ENCODE data around the gene LMF2. TPM values are rescaled to one million over a fixed set of nuclear protein-coding genes. Genes with fewer than 3 reads are reported as not detected.
A peak's percentile ranks its signal among the peaks of the same experiment; 100 is the strongest.

Gene LMF2
- total RNA-seq, 1 donor from 2014 or later, result 93.2 TPM

GRCh38 chr22:50483977-50484853, 23.3 kb downstream of the LMF2 start:
- Histone ChIP-seq H2AFZ (ENCODE audit: low read depth, low read length) (no peak overlapping the region), H4K20me1 (ENCODE audit: insufficient read depth, low read length) (no peaks in the 10 kb centered on the region), H3K4me2 (ENCODE audit: low read length) (no peak overlapping the region), H3K9me3 (ENCODE audit: insufficient read depth, low read depth, low read length) (no peaks in the 10 kb centered on the region), H3K36me3 (ENCODE audit: insufficient read depth, low read length) (no peaks in the 10 kb centered on the region), H3K79me2 (ENCODE audit: insufficient read depth, low read length) (no peaks in the 10 kb centered on the region), H3K27ac (ENCODE audit: low read depth, low read length) (no peak overlapping the region), H3K9ac (ENCODE audit: low read length) (no peak overlapping the region), H3K4me3 (ENCODE audit: insufficient read depth, low read depth, low read length) (no peak overlapping the region), H3K4me1 (ENCODE audit: insufficient read depth, low read length) (peaks cover 7% of the 10 kb centered on the region), H3K27me3 (ENCODE audit: insufficient read depth, low read length) (peaks cover 17% of the 10 kb centered on the region)
- H3K9me3 Mint-ChIP-seq (ENCODE audit: unreplicated experiment), result peaks cover 3% of the 10 kb centered on the region
- no peak overlapping the region for H3K4me3 Mint-ChIP-seq (ENCODE audit: unreplicated experiment)
- FAIRE-seq (no peak), DNase-seq (ENCODE audit: low read depth) (no peak)
- H3K27ac Mint-ChIP-seq (ENCODE audit: unreplicated experiment), result no peak overlapping the region
- peaks cover 18% of the 10 kb centered on the region for H3K27me3 Mint-ChIP-seq (ENCODE audit: low read depth, unreplicated experiment)
- no peak for TF ChIP-seq EZH2 (IDR thresholded peaks at IDR 0.05; ENCODE audit: insufficient read depth, low read length)
- TF ChIP-seq CTCF (IDR thresholded peaks at IDR 0.05; ENCODE audit: insufficient read depth, low read depth, low read length), result no peak
- H3K4me1 Mint-ChIP-seq (ENCODE audit: low read depth, unreplicated experiment), result peaks cover 6% of the 10 kb centered on the region
- H3K36me3 Mint-ChIP-seq (ENCODE audit: low read depth, unreplicated experiment), result peaks cover 8% of the 10 kb centered on the region

GRCh38 chr22:50483556-50483955, 23.9 kb downstream of the LMF2 start:
- H3K27me3 ChIP-seq (ENCODE audit: insufficient read depth, low read length), result peaks cover 17% of the 10 kb centered on the region
- H3K4me1 ChIP-seq (ENCODE audit: insufficient read depth, low read length), result peaks cover 7% of the 10 kb centered on the region
- peaks cover 8% of the 10 kb centered on the region for H3K36me3 Mint-ChIP-seq (ENCODE audit: low read depth, unreplicated experiment)
- no peaks in the 10 kb centered on the region for H3K79me2 ChIP-seq (ENCODE audit: insufficient read depth, low read length)
- H3K4me1 Mint-ChIP-seq (ENCODE audit: low read depth, unreplicated experiment), result peaks cover 6% of the 10 kb centered on the region
- H3K4me3 ChIP-seq (ENCODE audit: insufficient read depth, low read depth, low read length), result no peak overlapping the region
- H3K4me3 Mint-ChIP-seq (ENCODE audit: unreplicated experiment), result no peak overlapping the region
- H3K27ac ChIP-seq (ENCODE audit: low read depth, low read length), result no peak overlapping the region
- no peaks in the 10 kb centered on the region for H3K9me3 ChIP-seq (ENCODE audit: insufficient read depth, low read depth, low read length)
- no peak overlapping the region for H3K27ac Mint-ChIP-seq (ENCODE audit: unreplicated experiment)
- H3K27me3 Mint-ChIP-seq (ENCODE audit: low read depth, unreplicated experiment), result peaks cover 22% of the 10 kb centered on the region
- no peaks in the 10 kb centered on the region for H3K36me3 ChIP-seq (ENCODE audit: insufficient read depth, low read length)
- FAIRE-seq (no peak), DNase-seq (ENCODE audit: low read depth) (no peak)
- peaks cover 3% of the 10 kb centered on the region for H3K9me3 Mint-ChIP-seq (ENCODE audit: unreplicated experiment)
- TF ChIP-seq EZH2 (IDR thresholded peaks at IDR 0.05; ENCODE audit: insufficient read depth, low read length), result no peak
- TF ChIP-seq CTCF (IDR thresholded peaks at IDR 0.05; ENCODE audit: insufficient read depth, low read depth, low read length), result no peak
- no peak overlapping the region for H2AFZ ChIP-seq (ENCODE audit: low read depth, low read length)
- no peak overlapping the region for H3K4me2 ChIP-seq (ENCODE audit: low read length)
- no peak overlapping the region for H3K9ac ChIP-seq (ENCODE audit: low read length)
- H4K20me1 ChIP-seq (ENCODE audit: insufficient read depth, low read length), result no peaks in the 10 kb centered on the region

DNA sequence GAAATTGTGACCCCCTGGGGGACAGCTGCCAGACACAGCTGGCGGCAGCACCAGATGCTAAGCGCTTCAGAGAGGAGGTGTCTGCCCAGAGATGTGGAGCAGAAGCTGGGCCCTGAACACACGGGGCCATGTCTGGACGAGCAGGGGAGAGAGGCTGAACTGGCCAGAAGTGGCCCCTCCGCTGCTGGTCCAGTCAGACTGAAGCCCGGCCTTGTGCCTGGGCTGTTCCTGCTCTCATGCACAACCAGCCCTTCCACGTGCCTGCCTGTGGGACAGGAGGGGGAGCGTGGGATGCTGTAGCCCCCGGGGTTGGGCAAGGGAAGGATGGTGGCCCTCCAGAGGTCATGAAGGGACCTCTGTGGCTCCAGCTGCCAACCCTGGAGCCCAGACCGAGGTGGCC, 24.4 kb downstream of the LMF2 start:
- H3K4me1 ChIP-seq (ENCODE audit: insufficient read depth, low read length), result peaks cover 7% of the 10 kb centered on the region
- peaks cover 6% of the 10 kb centered on the region for H3K4me1 Mint-ChIP-seq (ENCODE audit: low read depth, unreplicated experiment)
- H3K9me3 Mint-ChIP-seq (ENCODE audit: unreplicated experiment), result peaks cover 3% of the 10 kb centered on the region
- H3K4me3 Mint-ChIP-seq (ENCODE audit: unreplicated experiment), result peak overlapping the region; percentile 72
- H3K27me3 Mint-ChIP-seq (ENCODE audit: low read depth, unreplicated experiment), result peaks cover 22% of the 10 kb centered on the region
- H2AFZ ChIP-seq (ENCODE audit: low read depth, low read length), result no peak overlapping the region
- no peaks in the 10 kb centered on the region for H3K9me3 ChIP-seq (ENCODE audit: insufficient read depth, low read depth, low read length)
- DNase-seq (ENCODE audit: low read depth) (no peak), FAIRE-seq (no peak)
- H3K4me3 ChIP-seq (ENCODE audit: insufficient read depth, low read depth, low read length), result no peak overlapping the region
- no peaks in the 10 kb centered on the region for H4K20me1 ChIP-seq (ENCODE audit: insufficient read depth, low read length)
- H3K36me3 Mint-ChIP-seq (ENCODE audit: low read depth, unreplicated experiment), result peaks cover 8% of the 10 kb centered on the region
- no peaks in the 10 kb centered on the region for H3K79me2 ChIP-seq (ENCODE audit: insufficient read depth, low read length)
- peaks cover 17% of the 10 kb centered on the region for H3K27me3 ChIP-seq (ENCODE audit: insufficient read depth, low read length)
- no peaks in the 10 kb centered on the region for H3K36me3 ChIP-seq (ENCODE audit: insufficient read depth, low read length)
- H3K4me2 ChIP-seq (ENCODE audit: low read length), result no peak overlapping the region
- H3K9ac ChIP-seq (ENCODE audit: low read length), result no peak overlapping the region
- no peak overlapping the region for H3K27ac ChIP-seq (ENCODE audit: low read depth, low read length)
- no peak overlapping the region for H3K27ac Mint-ChIP-seq (ENCODE audit: unreplicated experiment)
- TF ChIP-seq EZH2 (IDR thresholded peaks at IDR 0.05; ENCODE audit: insufficient read depth, low read length) (no peak), CTCF (IDR thresholded peaks at IDR 0.05; ENCODE audit: insufficient read depth, low read depth, low read length) (no peak)
